NCI-H1092 treated with DMSO at 0.1 percent for 48 hours (cell line): Measurements from ENCODE around the gene NLRP3.
"Not testable (repeated sequence)": the region's sequence is repeated elsewhere in the genome, so short reads cannot be mapped to it uniquely, and the experiment has no call there.

Source experiments
- DNase-seq: peaks from one replicate; lab custom pipeline; 2025; lab: John Stamatoyannopoulos, UW

NLRP3 gene

GRCh38 chr1:247415423-247416361 is at the start of gene NLRP3:
TSS of gene NLRP3 (plus strand) at chr1:247416173. CDS start at chr1:247418801, 2,628 bp downstream.
- no peak for DNase-seq

- DNase-seq, result not testable (repeated sequence)
Observed at GRCh38 chr1:247366345-247366744, 49.6 kb upstream of the NLRP3 start.

- no peak for DNase-seq
Observed at GRCh38 chr1:247366926-247367645, 48.9 kb upstream of the NLRP3 start.

GRCh38 chr1:247367786-247368422 is 48.1 kb upstream of the NLRP3 start:
- DNase-seq, result no peak

GRCh38 chr1:247368490-247369145 is 47.4 kb upstream of the NLRP3 start:
- no peak for DNase-seq

- no peak for DNase-seq
Observed at GRCh38 chr1:247370786-247371732, 44.9 kb upstream of the NLRP3 start.

GRCh38 chr1:247371801-247372259 is 44.1 kb upstream of the NLRP3 start:
- no peak for DNase-seq

- DNase-seq, result peak; percentile 46
Observed at GRCh38 chr1:247373721-247374141, 42.2 kb upstream of the NLRP3 start.

- not testable (repeated sequence) for DNase-seq
Observed at GRCh38 chr1:247374651-247375334, 41.2 kb upstream of the NLRP3 start.

GRCh38 chr1:247375747-247376146 is 40.2 kb upstream of the NLRP3 start:
- no peak for DNase-seq

- DNase-seq, result no peak
Observed at GRCh38 chr1:247376659-247377058, 39.3 kb upstream of the NLRP3 start.

GRCh38 chr1:247377656-247378055 is 38.3 kb upstream of the NLRP3 start:
- not testable (repeated sequence) for DNase-seq

GRCh38 chr1:247378334-247379073 is 37.5 kb upstream of the NLRP3 start:
- DNase-seq, result no peak

- no peak for DNase-seq
Observed at GRCh38 chr1:247385283-247385682, 30.7 kb upstream of the NLRP3 start.

GRCh38 chr1:247386217-247386616 is 29.8 kb upstream of the NLRP3 start:
- DNase-seq, result no peak

- no peak for DNase-seq
Observed at GRCh38 chr1:247386687-247387086, 29.3 kb upstream of the NLRP3 start.

- DNase-seq, result no peak
Observed at GRCh38 chr1:247387096-247387495, 28.9 kb upstream of the NLRP3 start.

- no peak for DNase-seq
Observed at GRCh38 chr1:247387565-247387964, 28.4 kb upstream of the NLRP3 start.

GRCh38 chr1:247390116-247390791 is 25.7 kb upstream of the NLRP3 start:
- DNase-seq, result peak; percentile 81
